Measurements from ENCODE around the gene LIMS1. TPM values are rescaled to one million over a fixed set of nuclear protein-coding genes. Genes with fewer than 3 reads are reported as not detected.
A peak's percentile ranks its signal among the peaks of the same experiment; 100 is the strongest.
"Not testable (repeated sequence)": the region's sequence is repeated elsewhere in the genome, so short reads cannot be mapped to it uniquely, and the experiment has no call there.

LIMS1 gene
- total and polyA plus RNA-seq, 9 donors = 32.6 to 56.4 (median 42.9) TPM

- Histone ChIP-seq H3K4me3 (ENCODE audit: low read length) (no peak overlapping the region), H3K27me3 (ENCODE audit: control insufficient read depth, insufficient read depth, low read length) (no peaks in the 10 kb centered on the region), H3K36me3 (ENCODE audit: control insufficient read depth, insufficient read depth, low read length) (no peaks in the 10 kb centered on the region), H3K4me1 (ENCODE audit: control insufficient read depth, insufficient read depth, low read length) (peaks cover 11% of the 10 kb centered on the region), H3K27ac (ENCODE audit: low read length) (no peak overlapping the region), H3K9me3 (replicated peaks; ENCODE audit: control insufficient read depth, low read depth, low read length) (peaks cover 6% of the 10 kb centered on the region)
- no peak for DNase-seq
- WGBS (ENCODE audit: insufficient coverage) = no CpG with 5 or more reads among the region's 2 CpGs
Measured at GRCh38 chr2:108641756-108642155, 107.5 kb downstream of the LIMS1 start.

- H3K27ac ChIP-seq (ENCODE audit: low read length) = no peak overlapping the region
Measured at GRCh38 chr2:108643261-108643849, 109.1 kb downstream of the LIMS1 start.

GRCh38 chr2:108643862-108644261 lies 109.6 kb downstream of the LIMS1 start:
- H3K36me3 ChIP-seq (ENCODE audit: control insufficient read depth, insufficient read depth, low read length); DNase-seq; H3K4me3 ChIP-seq (ENCODE audit: low read length); H3K27me3 ChIP-seq (ENCODE audit: control insufficient read depth, insufficient read depth, low read length); H3K9me3 ChIP-seq (replicated peaks; ENCODE audit: control insufficient read depth, low read depth, low read length); H3K4me1 ChIP-seq (ENCODE audit: control insufficient read depth, insufficient read depth, low read length); H3K27ac ChIP-seq (ENCODE audit: low read length): not testable (repeated sequence)
- WGBS (ENCODE audit: insufficient coverage) = 86% methylated on average over 1 of the region's 4 CpGs

More at GRCh38 chr2:108643261-108643849, 109.1 kb downstream of the LIMS1 start:
- Histone ChIP-seq H3K4me3 (ENCODE audit: low read length) (no peak overlapping the region), H3K27me3 (ENCODE audit: control insufficient read depth, insufficient read depth, low read length) (no peaks in the 10 kb centered on the region), H3K4me1 (ENCODE audit: control insufficient read depth, insufficient read depth, low read length) (peaks cover 4% of the 10 kb centered on the region), H3K9me3 (replicated peaks; ENCODE audit: control insufficient read depth, low read depth, low read length) (peaks cover 6% of the 10 kb centered on the region), H3K36me3 (ENCODE audit: control insufficient read depth, insufficient read depth, low read length) (no peaks in the 10 kb centered on the region)
- WGBS (ENCODE audit: insufficient coverage) = 99% methylated on average over 9 of the region's 15 CpGs
- DNase-seq = no peak

GRCh38 chr2:108644446-108644845 lies 110.2 kb downstream of the LIMS1 start:
- not testable (repeated sequence) for H3K4me3 ChIP-seq (ENCODE audit: low read length); DNase-seq; H3K4me1 ChIP-seq (ENCODE audit: control insufficient read depth, insufficient read depth, low read length); H3K27ac ChIP-seq (ENCODE audit: low read length); H3K36me3 ChIP-seq (ENCODE audit: control insufficient read depth, insufficient read depth, low read length); H3K27me3 ChIP-seq (ENCODE audit: control insufficient read depth, insufficient read depth, low read length); H3K9me3 ChIP-seq (replicated peaks; ENCODE audit: control insufficient read depth, low read depth, low read length)
- WGBS (ENCODE audit: insufficient coverage) = no CpG with 5 or more reads among the region's 6 CpGs

GRCh38 chr2:108648796-108649195 lies 114.5 kb downstream of the LIMS1 start:
- not testable (repeated sequence) for H3K36me3 ChIP-seq (ENCODE audit: control insufficient read depth, insufficient read depth, low read length); H3K4me1 ChIP-seq (ENCODE audit: control insufficient read depth, insufficient read depth, low read length); DNase-seq; H3K27ac ChIP-seq (ENCODE audit: low read length); H3K27me3 ChIP-seq (ENCODE audit: control insufficient read depth, insufficient read depth, low read length); H3K4me3 ChIP-seq (ENCODE audit: low read length); H3K9me3 ChIP-seq (replicated peaks; ENCODE audit: control insufficient read depth, low read depth, low read length)

GRCh38 chr2:108650465-108650864 lies 116.2 kb downstream of the LIMS1 start:
- not testable (repeated sequence) for H3K27ac ChIP-seq (ENCODE audit: low read length); H3K27me3 ChIP-seq (ENCODE audit: control insufficient read depth, insufficient read depth, low read length); DNase-seq; H3K36me3 ChIP-seq (ENCODE audit: control insufficient read depth, insufficient read depth, low read length); H3K9me3 ChIP-seq (replicated peaks; ENCODE audit: control insufficient read depth, low read depth, low read length); H3K4me3 ChIP-seq (ENCODE audit: low read length); H3K4me1 ChIP-seq (ENCODE audit: control insufficient read depth, insufficient read depth, low read length)
- 83% methylated on average over 1 of the region's 8 CpGs for WGBS (ENCODE audit: insufficient coverage)

- DNase-seq; H3K27ac ChIP-seq (ENCODE audit: low read length); H3K9me3 ChIP-seq (replicated peaks; ENCODE audit: control insufficient read depth, low read depth, low read length); H3K36me3 ChIP-seq (ENCODE audit: control insufficient read depth, insufficient read depth, low read length); H3K4me3 ChIP-seq (ENCODE audit: low read length); H3K27me3 ChIP-seq (ENCODE audit: control insufficient read depth, insufficient read depth, low read length); H3K4me1 ChIP-seq (ENCODE audit: control insufficient read depth, insufficient read depth, low read length): not testable (repeated sequence)
- no CpG with 5 or more reads among the region's 2 CpGs for WGBS (ENCODE audit: insufficient coverage)
Measured at GRCh38 chr2:108651468-108651867, 117.2 kb downstream of the LIMS1 start.

- not testable (repeated sequence) for H3K27me3 ChIP-seq (ENCODE audit: control insufficient read depth, insufficient read depth, low read length); H3K36me3 ChIP-seq (ENCODE audit: control insufficient read depth, insufficient read depth, low read length); H3K9me3 ChIP-seq (replicated peaks; ENCODE audit: control insufficient read depth, low read depth, low read length); H3K4me1 ChIP-seq (ENCODE audit: control insufficient read depth, insufficient read depth, low read length); H3K4me3 ChIP-seq (ENCODE audit: low read length)
- no CpG with 5 or more reads among the region's 7 CpGs for WGBS (ENCODE audit: insufficient coverage)
- peak overlapping the region; percentile 51 for H3K27ac ChIP-seq (ENCODE audit: low read length)
- DNase-seq = peak; percentile 61
Measured at GRCh38 chr2:108652187-108652931, 118.1 kb downstream of the LIMS1 start.

- not testable (repeated sequence) for H3K27ac ChIP-seq (ENCODE audit: low read length); H3K4me3 ChIP-seq (ENCODE audit: low read length); DNase-seq; H3K36me3 ChIP-seq (ENCODE audit: control insufficient read depth, insufficient read depth, low read length); H3K27me3 ChIP-seq (ENCODE audit: control insufficient read depth, insufficient read depth, low read length); H3K4me1 ChIP-seq (ENCODE audit: control insufficient read depth, insufficient read depth, low read length); H3K9me3 ChIP-seq (replicated peaks; ENCODE audit: control insufficient read depth, low read depth, low read length)
- no CpG with 5 or more reads among the region's 8 CpGs for WGBS (ENCODE audit: insufficient coverage)
Measured at GRCh38 chr2:108653425-108653824, 119.2 kb downstream of the LIMS1 start.

GRCh38 chr2:108653849-108654248 lies 119.6 kb downstream of the LIMS1 start:
- H3K27me3 ChIP-seq (ENCODE audit: control insufficient read depth, insufficient read depth, low read length); H3K4me3 ChIP-seq (ENCODE audit: low read length); H3K4me1 ChIP-seq (ENCODE audit: control insufficient read depth, insufficient read depth, low read length); H3K9me3 ChIP-seq (replicated peaks; ENCODE audit: control insufficient read depth, low read depth, low read length); H3K36me3 ChIP-seq (ENCODE audit: control insufficient read depth, insufficient read depth, low read length): not testable (repeated sequence)
- peak overlapping the region; percentile 55 for H3K27ac ChIP-seq (ENCODE audit: low read length)
- WGBS (ENCODE audit: insufficient coverage) = 0% methylated on average over 1 of the region's 6 CpGs
- DNase-seq = peak; percentile 19

Data from muscle of leg (tissue), 11 donors.